ENCODE data around the gene METTL3.

DNA sequence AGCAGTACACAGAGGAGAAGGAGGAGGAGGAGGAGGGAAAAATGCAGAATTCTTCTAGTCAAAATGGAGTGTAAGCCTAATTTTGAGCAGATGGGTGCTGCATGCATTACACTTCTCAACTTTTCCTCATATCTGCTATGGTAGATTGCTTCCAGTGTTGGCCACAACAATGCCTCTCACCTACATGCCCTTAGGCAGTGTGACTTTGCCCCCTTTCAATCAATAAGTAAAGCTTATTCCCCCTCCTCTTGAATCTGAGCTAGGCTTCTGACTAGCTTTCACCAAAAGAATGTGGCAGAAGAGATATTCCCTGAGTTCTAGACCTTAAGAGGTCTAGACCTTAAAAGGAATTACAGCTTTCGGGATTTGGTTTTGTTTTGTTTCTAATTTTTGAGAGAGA lies 3.2 kb upstream of the METTL3 start:
- no peak for TF ChIP-seq YY1 (IDR thresholded peaks at IDR 0.05; ENCODE audit: insufficient read depth, insufficient read length)
- TF ChIP-seq ZNF274 (IDR thresholded peaks at IDR 0.05; ENCODE audit: low read depth, low read length), result no peak
- no peak for TF ChIP-seq SUZ12 (IDR thresholded peaks at IDR 0.05; ENCODE audit: extremely low read depth, insufficient read depth, insufficient read length)
